Aorta (tissue), 5 donors: ENCODE measurements around the gene APMAP. TPM values are rescaled to one million over a fixed set of nuclear protein-coding genes. Genes with fewer than 3 reads are reported as not detected.

Source experiments
- ATAC-seq: fragments of 200-7000 bp; cut with Tn5 transposase; one replicate; pipeline ENCODE4 v1.9.1; 2022; ENCODE audit warnings: moderate library complexity; ENCODE audit not compliant: low FRiP score
- DNase-seq, 2 donors: peaks; one replicate each; pipeline ENCODE4 v3.0.0-alpha.2; 2020
- H3K27ac ChIP-seq, 2 donors: one replicate each; pipeline ENCODE4 v1.5.1; 2013; ENCODE audit warnings: low read length in 2 of 2, mild to moderate bottlenecking in 2 of 2, moderate library complexity in 2 of 2, control low read depth in 1 of 2, inconsistent platforms in 1 of 2, low read depth in 1 of 2
- H3K27me3 ChIP-seq, 2 donors: one replicate each; pipeline ENCODE4 v1.6.1; 2013; ENCODE audit warnings: control low read depth in 1 of 2, low read length in 1 of 2, mild to moderate bottlenecking in 1 of 2, moderate library complexity in 1 of 2; ENCODE audit not compliant: insufficient read depth in 2 of 2, control insufficient read depth in 1 of 2
- H3K36me3 ChIP-seq, 2 donors: one replicate each; pipeline ENCODE4 v1.6.1; 2013; ENCODE audit warnings: control low read depth in 1 of 2, low read length in 1 of 2, mild to moderate bottlenecking in 1 of 2; ENCODE audit not compliant: insufficient read depth in 2 of 2, control insufficient read depth in 1 of 2
- H3K4me1 ChIP-seq, 2 donors: one replicate each; pipeline ENCODE4 v1.6.1; 2013; ENCODE audit warnings: low read length in 2 of 2, control low read depth in 1 of 2, mild to moderate bottlenecking in 1 of 2, moderate library complexity in 1 of 2; ENCODE audit not compliant: insufficient read depth in 2 of 2, control insufficient read depth in 1 of 2
- H3K4me3 ChIP-seq, 2 donors: one replicate each; pipeline ENCODE4 v1.5.1; 2013; ENCODE audit warnings: low read length in 2 of 2, control low read depth in 1 of 2, mild to moderate bottlenecking in 1 of 2
- H3K9me3 ChIP-seq: one replicate; pipeline ENCODE4 v1.6.1; 2013; ENCODE audit warnings: mild to moderate bottlenecking, low read length; ENCODE audit not compliant: control insufficient read depth
- WGBS, 2 donors: extraction: QIAGEN DNeasy Blood & Tissue Kit; methylation state at CpG; one replicate each; pipeline ENCODE4 v1.1.7; 2013; 5-methylcytosine and 5-hydroxymethylcytosine counted together
- intact Hi-C, 2 donors: fragments of 100-400 bp; cut with DNase I; formaldehyde crosslinking; loops; one replicate each; pipeline versions ENCODE4 v1.14.2 to v1.15.0; 2022
- polyA plus RNA-seq, 2 donors: library from polyadenylated mRNA; stranded (reverse); fragments of 200-250 nt; gene quantifications; one replicate each; pipeline ENCODE4 v1.2.3, GENCODE V29; 2013
- total RNA-seq, 2 donors: library from RNA; stranded (reverse); fragmentation: NEBNext Ultra II Directional; extraction: Animal tissue kit (Norgen Biotek cat#: 25700); gene quantifications; one replicate each; pipeline ENCODE4 v1.2.1, GENCODE V29; 2021
- donor health status: healthy with polysubstance abuse.
- donor health status: Bipolar disorder and iron deficiency.
- donor health status: DM: no; HTN: no; CAD: no.
- donor health status: DM: no; HTN: no; CAD: no.
- donor health status: DM: yes; HTN: yes; CAD: no.

APMAP gene
- total and polyA plus RNA-seq, 4 donors: 23.4 to 54.1 (median 40.8) TPM

DNA sequence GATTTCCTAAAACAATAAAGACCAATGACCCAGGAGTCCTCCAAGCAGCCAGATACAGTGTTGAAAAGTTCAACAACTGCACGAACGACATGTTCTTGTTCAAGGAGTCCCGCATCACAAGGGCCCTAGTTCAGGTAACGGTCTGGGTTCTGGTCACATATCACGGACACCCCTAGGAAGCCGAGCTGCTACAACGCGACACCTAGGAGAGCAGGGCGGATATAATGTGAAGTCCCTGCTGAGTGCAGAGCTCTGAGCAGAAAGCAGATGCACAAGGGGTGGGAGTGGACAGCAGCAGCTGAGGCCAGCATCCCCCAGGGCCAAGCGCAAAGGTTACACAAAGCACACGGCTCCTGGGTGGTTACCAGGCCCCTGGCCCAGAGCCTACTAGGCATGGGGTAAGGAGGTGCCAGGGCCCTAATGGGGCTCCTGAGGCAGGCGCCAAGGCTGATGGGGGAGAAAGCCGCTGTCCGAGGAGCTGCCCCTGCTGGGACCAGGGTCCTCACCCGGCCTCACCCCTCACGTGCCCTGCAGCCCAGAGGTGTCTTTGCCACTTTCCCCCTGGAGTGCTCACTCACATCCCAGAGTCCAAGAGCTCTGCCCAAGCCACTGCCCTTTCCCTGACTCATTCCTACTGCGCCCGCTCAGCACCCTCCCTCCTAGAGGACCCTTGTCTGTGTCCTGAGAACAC lies 35.1 kb downstream of the APMAP start:
- H3K27ac ChIP-seq: no peak overlapping the region
- intact Hi-C loops: no loop called here
- no peaks in the 10 kb centered on the region for H3K9me3 ChIP-seq
- WGBS, 2 donors: 92 to 93% methylated on average over 18 of the region's 18 CpGs
- H3K36me3 ChIP-seq: no peaks in the 10 kb centered on the region
- H3K27me3 ChIP-seq: no peaks in the 10 kb centered on the region
- peak; percentile 38 to 68 for DNase-seq
- ATAC-seq: no peak
- no peak overlapping the region for H3K4me3 ChIP-seq
- H3K4me1 ChIP-seq: no peaks in the 10 kb centered on the region

DNA sequence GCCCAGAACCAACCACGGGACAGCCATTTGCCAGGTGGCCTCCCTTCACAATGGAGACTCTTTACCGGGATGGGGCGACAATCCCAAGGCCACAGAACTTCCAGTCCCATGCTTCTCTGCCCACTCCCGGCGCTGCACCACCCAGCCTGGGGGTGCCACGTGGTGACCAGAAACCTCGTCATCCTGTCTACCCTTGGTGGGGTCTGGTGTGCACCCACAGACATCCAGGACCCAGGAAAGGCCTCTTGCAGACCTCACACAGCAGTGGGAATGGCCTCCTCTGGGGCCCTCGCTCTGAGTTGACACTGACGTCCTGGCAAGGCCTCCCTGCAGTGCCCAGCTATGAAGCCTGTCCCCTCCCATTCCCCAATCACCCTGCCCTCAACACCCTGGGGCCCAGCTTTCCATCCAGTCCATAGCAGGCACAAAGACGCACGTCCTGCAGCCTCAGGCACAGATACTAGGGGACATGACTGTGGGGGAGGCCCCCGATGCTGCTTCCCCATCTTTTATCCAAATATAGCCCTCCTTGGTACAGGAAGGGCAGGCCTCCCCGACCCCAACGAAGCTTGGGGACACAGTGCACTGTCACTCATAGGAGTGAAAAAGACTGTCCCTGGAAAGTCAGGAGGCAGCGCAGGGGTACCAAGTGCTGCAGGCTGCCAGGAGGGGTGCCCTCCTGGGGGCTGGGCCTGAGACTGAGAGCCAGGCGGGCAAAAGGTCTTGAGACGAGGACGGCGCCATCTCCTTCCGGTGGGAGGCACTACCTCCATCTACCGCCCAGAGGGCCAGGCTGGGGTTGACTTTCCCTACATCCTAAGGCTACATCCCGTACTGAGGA lies 36.3 kb downstream of the APMAP start:
- ATAC-seq: no peak
- no peaks in the 10 kb centered on the region for H3K27me3 ChIP-seq
- no peak overlapping the region for H3K4me3 ChIP-seq
- no peaks in the 10 kb centered on the region for H3K9me3 ChIP-seq
- 95% methylated on average over 22 of the region's 22 CpGs for WGBS, 2 donors
- no peaks in the 10 kb centered on the region for H3K4me1 ChIP-seq
- intact Hi-C loops: no loop called here
- H3K27ac ChIP-seq: no peak overlapping the region
- DNase-seq: peak in 1 of 2 donors; percentile 37
- H3K36me3 ChIP-seq: no peaks in the 10 kb centered on the region

DNA sequence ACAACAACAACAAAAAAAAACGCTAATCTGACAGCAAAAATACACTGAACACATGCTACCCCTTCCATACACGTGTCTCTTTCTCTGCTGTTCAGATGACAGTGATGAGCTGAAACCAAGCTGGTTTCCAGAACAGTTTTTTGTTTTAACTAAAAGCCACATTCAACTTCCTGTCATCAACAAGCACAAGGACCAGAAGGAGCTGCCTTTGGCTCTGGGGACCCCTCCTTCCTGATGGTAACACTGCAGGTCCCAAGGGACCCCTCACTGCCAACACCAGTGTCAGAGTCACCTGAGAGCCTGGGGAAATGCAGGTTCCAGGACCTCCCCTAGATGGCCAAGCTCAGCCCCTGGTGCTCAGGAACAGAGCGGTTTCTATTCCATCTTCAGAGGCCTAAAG lies 37.5 kb downstream of the APMAP start:
- DNase-seq (peak in 1 of 2 donors; percentile 40), ATAC-seq (no peak)
- WGBS, 2 donors: 74 to 76% methylated on average over 3 of the region's 3 CpGs
- Histone ChIP-seq H3K36me3 (no peaks in the 10 kb centered on the region), H3K4me3 (no peak overlapping the region), H3K4me1 (no peaks in the 10 kb centered on the region), H3K27ac (no peak overlapping the region), H3K27me3 (no peaks in the 10 kb centered on the region), H3K9me3 (no peaks in the 10 kb centered on the region)
- intact Hi-C loops: no loop called here

DNA sequence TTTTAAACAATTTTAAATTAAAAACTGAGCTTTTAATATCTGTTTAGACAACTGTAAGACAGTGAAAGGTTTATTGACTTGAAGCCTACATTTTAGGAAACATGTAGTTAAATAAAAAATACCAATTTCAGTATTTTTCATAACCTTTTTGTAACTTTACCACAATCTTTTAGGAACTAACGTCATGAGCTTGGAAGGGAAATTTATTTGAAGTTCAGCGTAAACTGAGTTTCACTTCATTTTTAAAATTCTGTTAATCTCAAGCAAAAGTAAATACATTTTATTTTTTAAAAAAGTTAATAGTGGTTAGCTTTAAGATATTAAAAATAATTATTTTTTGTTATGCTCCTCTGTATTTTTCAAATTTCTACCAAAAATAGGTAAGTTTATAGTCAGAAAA lies 38.0 kb downstream of the APMAP start:
- Histone ChIP-seq H3K4me1 (no peaks in the 10 kb centered on the region), H3K9me3 (no peaks in the 10 kb centered on the region), H3K27me3 (no peaks in the 10 kb centered on the region), H3K36me3 (no peaks in the 10 kb centered on the region), H3K27ac (no peak overlapping the region), H3K4me3 (no peak overlapping the region)
- intact Hi-C loops: no loop called here
- whole genome bisulfite sequencing, 2 donors: 86 to 91% methylated on average over 2 of the region's 2 CpGs
- no peak for ATAC-seq
- no peak for DNase-seq

GRCh38 chr20:24954151-24954550 lies 38.4 kb downstream of the APMAP start:
- H3K36me3 ChIP-seq: no peaks in the 10 kb centered on the region
- no peak overlapping the region for H3K4me3 ChIP-seq
- no peak overlapping the region for H3K27ac ChIP-seq
- no peaks in the 10 kb centered on the region for H3K27me3 ChIP-seq
- intact Hi-C loops: no loop called here
- no peak for DNase-seq
- no peaks in the 10 kb centered on the region for H3K9me3 ChIP-seq
- H3K4me1 ChIP-seq: no peaks in the 10 kb centered on the region
- ATAC-seq: no peak
- 72 to 78% methylated on average over 8 of the region's 8 CpGs for WGBS, 2 donors

DNA sequence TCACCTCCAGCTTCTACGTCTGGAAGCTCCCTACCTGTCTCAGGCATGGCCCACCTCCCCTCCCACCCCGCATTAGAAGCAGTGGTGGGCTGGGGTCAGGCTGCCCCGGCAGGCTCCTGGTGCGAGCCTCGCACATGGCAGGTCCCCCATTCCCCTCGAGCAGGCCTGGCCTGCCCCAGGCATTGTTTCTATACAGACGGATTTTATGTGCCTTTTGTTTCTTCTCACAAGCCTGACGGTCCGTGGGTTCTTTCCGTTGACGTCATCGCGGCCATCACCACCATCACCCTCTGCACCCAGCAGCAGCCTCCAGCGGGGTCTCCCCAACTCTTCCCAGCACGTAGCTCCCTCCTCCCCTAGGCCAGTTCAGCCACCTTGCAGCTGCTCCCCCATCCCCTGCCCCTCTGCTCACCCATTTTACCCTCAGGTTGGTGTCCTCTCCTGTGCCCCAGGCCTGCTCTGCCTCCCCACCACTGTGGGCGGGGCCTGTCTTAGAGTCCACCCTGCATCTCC lies 38.9 kb downstream of the APMAP start:
- no peak overlapping the region for H3K27ac ChIP-seq

DNA sequence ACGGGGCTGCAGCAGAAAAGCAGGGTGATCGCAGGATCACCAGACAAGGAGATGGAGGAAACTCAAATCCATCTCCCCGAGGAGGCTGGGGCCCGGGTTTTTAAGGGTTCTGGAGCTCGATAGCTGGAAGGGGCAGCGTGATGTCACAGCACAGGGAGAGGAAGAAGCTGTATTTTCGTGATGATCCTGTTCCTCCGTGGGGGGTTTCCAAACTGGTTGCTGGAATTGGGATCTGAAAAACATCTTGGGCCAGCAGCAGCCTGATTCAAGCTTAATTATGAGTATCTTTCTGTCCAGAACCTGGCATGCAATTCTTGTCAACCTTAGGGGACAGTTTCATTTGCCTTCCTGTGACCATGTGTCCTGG lies 39.4 kb downstream of the APMAP start:
- ATAC-seq: no peak
- no peaks in the 10 kb centered on the region for H3K4me1 ChIP-seq
- H3K36me3 ChIP-seq: no peaks in the 10 kb centered on the region
- H3K27ac ChIP-seq: no peak overlapping the region
- intact Hi-C loops: no loop called here
- no peak overlapping the region for H3K4me3 ChIP-seq
- WGBS, 2 donors: 71 to 76% methylated on average over 8 of the region's 8 CpGs
- H3K27me3 ChIP-seq: no peaks in the 10 kb centered on the region
- DNase-seq: no peak
- no peaks in the 10 kb centered on the region for H3K9me3 ChIP-seq

More for the DNA sequence above, 38.9 kb downstream of the APMAP start:
- H3K9me3 ChIP-seq: no peaks in the 10 kb centered on the region
- intact Hi-C loops: no loop called here
- no peaks in the 10 kb centered on the region for H3K27me3 ChIP-seq
- DNase-seq (peak in 1 of 2 donors; percentile 68), ATAC-seq (no peak)
- no peak overlapping the region for H3K4me3 ChIP-seq
- H3K36me3 ChIP-seq: no peaks in the 10 kb centered on the region
- no peaks in the 10 kb centered on the region for H3K4me1 ChIP-seq
- 80 to 84% methylated on average over 16 of the region's 16 CpGs for WGBS, 2 donors

DNA sequence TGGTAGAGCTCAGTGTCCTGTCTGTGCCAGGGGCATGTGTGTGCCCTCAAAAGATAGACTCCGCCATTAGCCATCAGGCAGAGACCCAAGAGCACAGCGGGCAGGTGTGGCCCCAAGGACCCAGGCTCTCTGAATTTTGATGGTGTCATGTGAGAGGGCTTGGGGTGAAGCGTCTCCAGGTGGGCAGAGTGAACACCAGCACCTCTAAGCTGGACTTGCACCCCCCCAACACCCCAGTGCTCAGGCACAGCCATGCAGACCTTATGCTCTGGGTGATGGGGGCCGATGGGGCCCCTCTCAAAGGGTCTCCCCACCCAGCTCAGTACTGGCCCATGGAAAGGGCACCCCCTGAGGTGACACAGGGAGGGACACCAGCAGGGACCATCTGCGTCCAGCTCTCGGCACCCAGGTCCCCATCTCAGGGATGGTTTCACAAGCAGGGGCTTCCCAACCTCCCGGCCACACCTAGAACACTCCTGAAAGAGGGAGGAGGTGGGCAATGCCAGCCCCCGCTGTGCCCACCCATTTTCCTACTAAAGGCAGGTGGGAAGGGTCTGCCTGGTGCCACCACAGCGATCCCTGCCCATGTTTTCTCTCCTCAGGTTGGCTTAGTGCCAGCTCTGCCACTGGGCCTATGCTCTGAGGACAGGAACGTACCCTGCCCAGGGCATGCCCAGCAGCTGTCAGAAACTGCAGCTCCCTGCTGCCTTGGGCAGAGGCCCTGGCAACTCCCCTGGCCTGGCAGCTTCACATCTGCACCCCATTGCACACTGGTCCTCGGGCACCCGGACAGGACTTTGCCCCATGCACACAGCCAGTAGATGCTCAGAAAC lies 40.0 kb downstream of the APMAP start:
- Histone ChIP-seq H3K27me3 (no peaks in the 10 kb centered on the region), H3K4me1 (no peaks in the 10 kb centered on the region), H3K9me3 (no peaks in the 10 kb centered on the region), H3K36me3 (no peaks in the 10 kb centered on the region), H3K4me3 (no peak overlapping the region), H3K27ac (no peak overlapping the region)
- intact Hi-C loops: no loop called here
- 77 to 81% methylated on average over 12 of the region's 12 CpGs for WGBS, 2 donors
- DNase-seq (no peak), ATAC-seq (no peak)
